Lower leg skin (tissue), 3 donors: Measurements from ENCODE around the gene AFF2.

Source experiments
- CTCF ChIP-seq, 3 donors: fragments of 450-650 bp; IDR thresholded peaks; one replicate each; pipeline ENCODE4 v1.5.1; 2016; ENCODE audit warnings: antibody characterized with exemption in 3 of 3, mild to moderate bottlenecking in 3 of 3, moderate library complexity in 2 of 3
- POLR2A ChIP-seq, 2 donors: fragments of 450-650 bp; IDR thresholded peaks; one replicate each; pipeline ENCODE4 v1.6.1; 2016 to 2017; ENCODE audit warnings: antibody characterized with exemption in 2 of 2, mild to moderate bottlenecking in 1 of 2, moderate library complexity in 1 of 2

GRCh38 chrX:148947399-148947975, 447.1 kb downstream of the AFF2 start:
- TF ChIP-seq CTCF (IDR thresholded peaks at IDR 0.05) (no peak), POLR2A (IDR thresholded peaks at IDR 0.05) (no peak)
